A549 (cell line): Measurements from ENCODE around the gene B3GNT8. TPM values are rescaled to one million over a fixed set of nuclear protein-coding genes. Genes with fewer than 3 reads are reported as not detected.

Experiments
- ATAC-seq, 2 experiments: fragments of 200-7000 bp in 1 of 2; fragments of >200 bp in 1 of 2; cut with Nextera tagmentation in 1 of 2; cut with Tn5 transposase in 1 of 2; 3 replicates each; pipeline versions ENCODE4 v1.8.0 to v1.9.1; 2018 to 2020; ENCODE audit warnings: mild to moderate bottlenecking in 1 of 2, moderate library complexity in 1 of 2
- CTCF ChIA-PET: fragments of 300-600 bp; sonication (Branson Sonifier 250); formaldehyde crosslinking; extraction: SDS; loops from one replicate; lab custom pipeline; 2021; ENCODE audit warnings: antibody characterized with exemption, inconsistent platforms; lab: Yijun Ruan, JAX
- POLR2A ChIA-PET: fragments of 350-600 bp; formaldehyde crosslinking; extraction: SDS; loops from one replicate; lab custom pipeline; 2021; ENCODE audit warnings: antibody characterized with exemption, inconsistent platforms; lab: Yijun Ruan, JAX
- DNase-seq, 2 experiments: peaks; one replicate each; pipeline versions ENCODE4 v3.0.0 to v3.0.0-alpha.2; 2011 to 2016; ENCODE audit warnings: low read depth in 1 of 2, low spot score in 1 of 2
- FAIRE-seq: peaks from 2 replicates; lab custom pipeline; 2011; peaks lifted over from hg19 to GRCh38; lab: Jason Lieb, UNC
- H3K27ac ChIP-seq, 2 experiments: fragments of >200 bp; sonication (Bioruptor Twin); formaldehyde crosslinking; 3 replicates each; pipeline ENCODE4 v1.5.1; 2016 to 2017
- H3K4me1 ChIP-seq: fragments of >200 bp; sonication (Bioruptor Twin); formaldehyde crosslinking; 3 replicates; pipeline ENCODE4 v1.6.1; 2016
- H3K4me2 ChIP-seq: fragments of >200 bp; sonication (Bioruptor Twin); formaldehyde crosslinking; 3 replicates; pipeline ENCODE4 v1.6.1; 2016
- H3K4me3 ChIP-seq: fragments of >200 bp; sonication (Bioruptor Twin); formaldehyde crosslinking; 3 replicates; pipeline ENCODE4 v1.5.1; 2016
- H3K9me3 ChIP-seq: fragments of >200 bp; sonication (Bioruptor Twin); formaldehyde crosslinking; 3 replicates; pipeline ENCODE4 v1.6.1; 2016
- CHD2 ChIP-seq: fragments of 150-350 bp; IDR thresholded peaks from 2 replicates; pipeline ENCODE4 v1.6.1; 2014; ENCODE audit warnings: low read length; ENCODE audit not compliant: partially characterized antibody
- CTCF ChIP-seq: fragments of >200 bp; sonication (Bioruptor Twin); formaldehyde crosslinking; IDR thresholded peaks from 3 replicates; pipeline ENCODE4 v1.5.1; 2016
- EHF ChIP-seq: fragments of 250-450 bp; sonication (Bioruptor Pico); IDR thresholded peaks from 2 replicates; pipeline ENCODE4 v1.5.0; 2020; ENCODE audit warnings: mild to moderate bottlenecking
- EHMT2 ChIP-seq: fragments of 200-600 bp; sonication (generic); IDR thresholded peaks from 2 replicates; pipeline ENCODE4 v1.6.1; 2016; ENCODE audit warnings: antibody characterized with exemption, low read depth, mild to moderate bottlenecking, moderate library complexity
- ESRRA ChIP-seq: fragments of 150-350 bp; IDR thresholded peaks from 2 replicates; pipeline ENCODE4 v1.6.1; 2014; ENCODE audit warnings: mild to moderate bottlenecking, low read length, borderline replicate concordance
- HEYL ChIP-seq: fragments of 250-450 bp; sonication (Bioruptor Pico); IDR thresholded peaks from 2 replicates; pipeline ENCODE4 v1.8.0; 2021; ENCODE audit warnings: mild to moderate bottlenecking, moderate library complexity
- JUN ChIP-seq, 2 experiments: fragments of >200 bp; sonication (Bioruptor Twin); formaldehyde crosslinking; IDR thresholded peaks; 2 replicates in 1 of 2; 3 replicates in 1 of 2; pipeline ENCODE4 v1.6.1; 2016 to 2017
- KDM1A ChIP-seq: fragments of 200-600 bp; sonication (generic); IDR thresholded peaks from 2 replicates; pipeline ENCODE4 v1.6.1; 2016; ENCODE audit warnings: low read depth, mild to moderate bottlenecking
- MAX ChIP-seq: IDR thresholded peaks from 2 replicates; pipeline ENCODE4 v1.6.1; 2012
- MYC ChIP-seq: IDR thresholded peaks from 2 replicates; pipeline ENCODE4 v1.6.1; 2012; ENCODE audit warnings: mild to moderate bottlenecking, inconsistent platforms, low read length, improper control_type of control experiment, borderline replicate concordance
- RAD21 ChIP-seq, 2 experiments: fragments of >200 bp in 1 of 2; sonication (Bioruptor Twin) in 1 of 2; formaldehyde crosslinking in 1 of 2; IDR thresholded peaks in 1 of 2; conservative IDR thresholded peaks in 1 of 2; 2 replicates in 1 of 2; 3 replicates in 1 of 2; pipeline ENCODE4 v1.6.1; 2012 to 2018; ENCODE audit warnings: inconsistent platforms in 1 of 2
- REST ChIP-seq: fragments of 200-600 bp; sonication (generic); IDR thresholded peaks from 2 replicates; pipeline ENCODE4 v1.6.1; 2016; ENCODE audit warnings: antibody characterized with exemption, mild to moderate bottlenecking, moderate library complexity
- RNF2 ChIP-seq: fragments of 200-600 bp; sonication (generic); IDR thresholded peaks from 2 replicates; pipeline ENCODE4 v1.6.1; 2016; ENCODE audit warnings: low read depth, mild to moderate bottlenecking, antibody characterized with exemption, moderate library complexity, borderline replicate concordance
- SMC3 ChIP-seq: fragments of >200 bp; sonication (Bioruptor Twin); formaldehyde crosslinking; IDR thresholded peaks from 3 replicates; pipeline ENCODE4 v1.6.1; 2018; ENCODE audit warnings: inconsistent platforms
- ZFP36 ChIP-seq: fragments of 450-650 bp; IDR thresholded peaks from 2 replicates; pipeline ENCODE4 v1.6.1; 2014; ENCODE audit warnings: borderline replicate concordance; ENCODE audit not compliant: partially characterized antibody
- WGBS: methylation state at CpG from one replicate; pipeline ENCODE4 v1.1.6; 2017; ENCODE audit errors: missing lambda C conversion rate; 5-methylcytosine and 5-hydroxymethylcytosine counted together
- polyA plus RNA-seq, 4 experiments: library from polyadenylated mRNA; depleted of rRNA in 3 of 4; stranded (reverse); fragments of >200 nt; fragmentation: RNase III in 1 of 4; extraction: RNeasy Plus Mini Kit Qiagen cat#74134 plus additional on column Dnase treatment in 1 of 4; gene quantifications; 2 replicates in 3 of 4; 3 replicates in 1 of 4; pipeline ENCODE4 v1.2.3, GENCODE V29; 2011 to 2017

Gene B3GNT8
- polyA plus RNA-seq, 2 of the 4 experiments (the other 2 are of a cell fraction), result not detected

GRCh38 chr19:41449865-41450178, 22.6 kb upstream of the B3GNT8 start:
- peak; percentile 37 to 53 for ATAC-seq
- POLR2A ChIA-PET, result interaction anchor here (0.6 to 3.4 kb wide), 3 partner anchors 10 to 181 kb away, joined by 5 to 37 read pairs (median 9); partner anchors contain the start of gene DMAC2

GRCh38 chr19:41449079-41449864, 22.1 kb upstream of the B3GNT8 start:
- WGBS, result 5% methylated on average over 22 of the region's 22 CpGs
- ChIA-PET CTCF (interaction anchor here (0.5 to 15.6 kb wide), 77 partner anchors 7 to 1479 kb away, joined by 3 to 1358 read pairs (median 4); partner anchors contain the start of genes B3GNT8, B9D2, CEACAM21 and CEACAM7), POLR2A (interaction anchor here (0.6 to 3.4 kb wide), 5 partner anchors 10 to 839 kb away, joined by 4 to 37 read pairs (median 6); partner anchors contain the start of gene DMAC2)
- H3K27ac ChIP-seq, result peak overlapping the region in 1 of 2 experiments; percentile 5; a peak in 1 of 6 replicates
- TF ChIP-seq HEYL (CRISPR knock-in tag) (no peak), CTCF (peak; percentile 100), SMC3 (peak; percentile 100), CHD2 (peak; percentile 10), MAX (peak; percentile 69; the same call in 1 of the 2 replicates), MYC (0 out of 2 replicates have a peak, but pooled peaks have one; percentile 36), RAD21 (conservative IDR thresholded peaks at IDR 0.05 in 1 of 2, IDR thresholded peaks at IDR 0.05 in 1 of 2) (peak; percentile 99 to 100), ESRRA (no peak), JUN (IDR thresholded peaks at IDR 0.05) (no peak), ZFP36 (peak; percentile 4)
- peak overlapping the region; percentile 78 for H3K4me2 ChIP-seq
- H3K4me3 ChIP-seq, result peak overlapping the region; percentile 26
- 0 out of 3 replicates have a peak, but pooled peaks cover 3% of the 10 kb centered on the region for H3K4me1 ChIP-seq
- 0 out of 3 replicates have a peak, but pooled peaks cover 4% of the 10 kb centered on the region for H3K9me3 ChIP-seq
- ATAC-seq (peak; percentile 89 to 97), FAIRE-seq (peak; percentile 98), DNase-seq (peak; percentile 84 to 98)

More at GRCh38 chr19:41449865-41450178, 22.6 kb upstream of the B3GNT8 start:
- CTCF ChIA-PET, result interaction anchor here (0.5 to 15.6 kb wide), 48 partner anchors 7 to 846 kb away, joined by 3 to 1358 read pairs (median 7); partner anchors contain the start of genes CEACAM21, DMAC2 and TGFB1
- no peak overlapping the region; the same call in 2 of the 3 replicates for H3K4me2 ChIP-seq
- 46% methylated on average over 3 of the region's 3 CpGs for WGBS
- H3K9me3 ChIP-seq, result 0 out of 3 replicates have a peak, but pooled peaks cover 4% of the 10 kb centered on the region
- DNase-seq (no peak), FAIRE-seq (no peak)
- no peak overlapping the region for H3K27ac ChIP-seq
- TF ChIP-seq REST (no peak), EHF (CRISPR knock-in tag) (no peak), RNF2 (no peak), EHMT2 (no peak), ZFP36 (no peak), KDM1A (no peak)
- H3K4me1 ChIP-seq, result 0 out of 3 replicates have a peak, but pooled peaks cover 3% of the 10 kb centered on the region
- no peak overlapping the region for H3K4me3 ChIP-seq
